Panc1 (cell line): ENCODE data around the gene RPS19BP1.

ENCODE experiments used
- CTCF ChIP-seq: fragments of 450-650 bp; IDR thresholded peaks from 2 replicates; pipeline ENCODE4 v1.5.1; 2017; ENCODE audit warnings: mild to moderate bottlenecking
- POLR2AphosphoS5 ChIP-seq: IDR thresholded peaks from 2 replicates; pipeline ENCODE4 v1.6.1; 2012; ENCODE audit warnings: mild to moderate bottlenecking, low read depth, low read length, moderate library complexity
- SIN3A ChIP-seq: IDR thresholded peaks from 2 replicates; pipeline ENCODE4 v1.6.1; 2012; ENCODE audit warnings: low read depth, mild to moderate bottlenecking, low read length, moderate library complexity, borderline replicate concordance; ENCODE audit not compliant: insufficient read depth
- TCF7L2 ChIP-seq: IDR thresholded peaks from 2 replicates; pipeline ENCODE4 v1.6.1; 2011; ENCODE audit warnings: mild to moderate bottlenecking, low read depth, low read length, inconsistent platforms

- TF ChIP-seq CTCF (no peak), SIN3A (no peak), POLR2AphosphoS5 (no peak), TCF7L2 (no peak)
Measured at GRCh38 chr22:39498368-39498767, 34.2 kb downstream of the RPS19BP1 start.
